H1 (cell line): ENCODE results near the gene SNX24. TPM values are rescaled to one million over a fixed set of nuclear protein-coding genes. Genes with fewer than 3 reads are reported as not detected.

ENCODE experiments used
- CTCF ChIA-PET: fragments of 300-600 bp; sonication (Branson Sonifier 250); formaldehyde crosslinking; loops from one replicate; lab custom pipeline; 2021; ENCODE audit not compliant: partially characterized antibody; lab: Charles Lee
- POLR2A ChIA-PET: fragments of 300-600 bp; sonication (Branson Sonifier 250); formaldehyde crosslinking; loops from one replicate; lab custom pipeline; 2021; ENCODE audit warnings: inconsistent platforms; ENCODE audit not compliant: partially characterized antibody; lab: Charles Lee
- DNase-seq, 2 experiments: peaks; one replicate each; pipeline versions ENCODE4 v3.0.0 to v3.0.0-alpha.2; 2010 to 2022; ENCODE audit warnings: low spot score in 2 of 2, low read depth in 1 of 2, mixed read lengths in 1 of 2
- FAIRE-seq: peaks from 2 replicates; lab custom pipeline; 2011; peaks lifted over from hg19 to GRCh38; lab: Jason Lieb, UNC
- H2AFZ ChIP-seq: 2 replicates; pipeline ENCODE4 v1.8.1; 2012; ENCODE audit warnings: low read length, inconsistent platforms
- H2AK5ac ChIP-seq: 2 replicates; pipeline ENCODE4 v1.6.1; 2013; ENCODE audit warnings: low read depth, low read length
- H2BK120ac ChIP-seq: replicated peaks from 2 replicates; pipeline ENCODE3; 2013; ENCODE audit warnings: low read depth, low read length, inconsistent platforms
- H2BK12ac ChIP-seq: 2 replicates; pipeline ENCODE4 v1.6.1; 2013; ENCODE audit warnings: low read depth, low read length
- H2BK15ac ChIP-seq: 2 replicates; pipeline ENCODE4 v1.6.1; 2013; ENCODE audit warnings: low read length
- H2BK20ac ChIP-seq: 2 replicates; pipeline ENCODE4 v1.6.1; 2013; ENCODE audit warnings: low read length
- H2BK5ac ChIP-seq: 2 replicates; pipeline ENCODE4 v1.6.1; 2013; ENCODE audit warnings: low read depth, low read length
- H3K14ac ChIP-seq: 2 replicates; pipeline ENCODE4 v1.6.1; 2013; ENCODE audit warnings: inconsistent platforms; ENCODE audit not compliant: insufficient read length
- H3K18ac ChIP-seq: 2 replicates; pipeline ENCODE4 v1.6.1; 2013; ENCODE audit warnings: low read length; ENCODE audit errors: extremely low read depth
- H3K23ac ChIP-seq: 2 replicates; pipeline ENCODE4 v1.6.1; 2013; ENCODE audit warnings: inconsistent platforms; ENCODE audit not compliant: insufficient read length
- H3K23me2 ChIP-seq: 2 replicates; pipeline ENCODE4 v1.6.1; 2013; ENCODE audit warnings: low read depth, low read length
- H3K27ac ChIP-seq: 2 replicates; pipeline ENCODE4 v1.6.1; 2011; ENCODE audit warnings: low read depth, low read length, inconsistent platforms
- H3K27me3 ChIP-seq, 4 experiments: replicated peaks in 1 of 4; 1 replicate in 1 of 4; 2 replicates in 3 of 4; pipeline versions ENCODE4 v1.6.1 to v1.8.1; 2011 to 2013; ENCODE audit warnings: low read length in 3 of 4, mild to moderate bottlenecking in 3 of 4, inconsistent platforms in 2 of 4, mixed read lengths in 2 of 4, moderate library complexity in 1 of 4; ENCODE audit not compliant: control insufficient read depth in 3 of 4, insufficient read depth in 3 of 4; ENCODE audit errors: extremely low read depth in 1 of 4
- H3K36me3 ChIP-seq, 4 experiments: 2 replicates each; pipeline versions ENCODE4 v1.6.1 to v1.8.1; 2011 to 2013; ENCODE audit warnings: mild to moderate bottlenecking in 4 of 4, low read length in 3 of 4, moderate library complexity in 2 of 4, control low read depth in 1 of 4, inconsistent platforms in 1 of 4; ENCODE audit not compliant: insufficient read depth in 4 of 4, control insufficient read depth in 2 of 4
- H3K4ac ChIP-seq: replicated peaks from 2 replicates; pipeline ENCODE3; 2013; ENCODE audit warnings: low read length, low read depth, mixed read lengths, inconsistent platforms; ENCODE audit not compliant: insufficient read length
- H3K4me1 ChIP-seq, 4 experiments: replicated peaks in 1 of 4; 1 replicate in 1 of 4; 2 replicates in 3 of 4; pipeline versions ENCODE4 v1.6.1 to v1.8.1; 2011 to 2013; ENCODE audit warnings: low read length in 3 of 4, inconsistent platforms in 2 of 4, mixed read lengths in 1 of 4; ENCODE audit not compliant: insufficient read depth in 4 of 4, control insufficient read depth in 3 of 4
- H3K4me2 ChIP-seq, 2 experiments: 2 replicates each; pipeline versions ENCODE4 v1.6.1 to v1.8.1; 2011 to 2013; ENCODE audit warnings: low read depth in 2 of 2, low read length in 2 of 2, control low read depth in 1 of 2, inconsistent platforms in 1 of 2, mild to moderate bottlenecking in 1 of 2; ENCODE audit not compliant: insufficient read depth in 1 of 2
- H3K4me3 ChIP-seq, 4 experiments: fragments of 200-600, 300-600 bp in 1 of 4; sonication (generic), shearing (Covaris generic), sonication (Bioruptor Twin) in 1 of 4; 2 replicates each; pipeline versions ENCODE4 v1.5.1 to v1.8.1; 2011 to 2016; ENCODE audit warnings: low read length in 4 of 4, low read depth in 3 of 4, control low read depth in 2 of 4, inconsistent platforms in 2 of 4, mild to moderate bottlenecking in 2 of 4, mixed read lengths in 1 of 4, moderate library complexity in 1 of 4; ENCODE audit not compliant: insufficient read depth in 2 of 4; ENCODE audit errors: extremely low read depth in 1 of 4
- H3K56ac ChIP-seq: replicated peaks from 2 replicates; pipeline ENCODE3; 2013; ENCODE audit warnings: low read depth, mild to moderate bottlenecking, mixed read lengths, low read length, inconsistent platforms; ENCODE audit not compliant: insufficient read length
- H3K79me1 ChIP-seq: 2 replicates; pipeline ENCODE4 v1.6.1; 2013; ENCODE audit warnings: low read depth, low read length, control low read depth
- H3K79me2 ChIP-seq, 2 experiments: 2 replicates each; pipeline versions ENCODE4 v1.6.1 to v1.8.1; 2012 to 2013; ENCODE audit warnings: low read length in 2 of 2, mild to moderate bottlenecking in 2 of 2, inconsistent platforms in 1 of 2; ENCODE audit not compliant: insufficient read depth in 2 of 2, control insufficient read depth in 1 of 2
- H3K9ac ChIP-seq, 4 experiments: replicated peaks in 1 of 4; 1 replicate in 1 of 4; 2 replicates in 3 of 4; pipeline versions ENCODE4 v1.6.1 to v1.8.1; 2011 to 2013; ENCODE audit warnings: low read depth in 3 of 4, low read length in 3 of 4, control low read depth in 2 of 4, mild to moderate bottlenecking in 2 of 4, moderate library complexity in 2 of 4, inconsistent platforms in 1 of 4; ENCODE audit errors: extremely low read depth in 1 of 4
- H3K9me3 ChIP-seq, 2 experiments: 2 replicates each; pipeline versions ENCODE4 v1.6.1 to v1.8.1; 2012 to 2013; ENCODE audit warnings: mild to moderate bottlenecking in 2 of 2, moderate library complexity in 2 of 2, control low read depth in 1 of 2, inconsistent platforms in 1 of 2, low read depth in 1 of 2, low read length in 1 of 2, mixed read lengths in 1 of 2; ENCODE audit not compliant: insufficient read depth in 2 of 2
- H4K20me1 ChIP-seq, 2 experiments: replicated peaks in 1 of 2; 2 replicates each; pipeline versions ENCODE3 to v1.8.1; 2011 to 2013; ENCODE audit warnings: inconsistent platforms in 2 of 2, low read length in 2 of 2, mild to moderate bottlenecking in 1 of 2; ENCODE audit not compliant: insufficient read depth in 2 of 2, control insufficient read depth in 1 of 2
- H4K5ac ChIP-seq: 2 replicates; pipeline ENCODE4 v1.6.1; 2013; ENCODE audit warnings: low read length, low read depth, mixed read lengths, inconsistent platforms; ENCODE audit not compliant: insufficient read length
- H4K8ac ChIP-seq: 2 replicates; pipeline ENCODE4 v1.8.0; 2013; ENCODE audit warnings: mild to moderate bottlenecking, moderate library complexity, low read length, inconsistent platforms; ENCODE audit not compliant: insufficient read depth; ENCODE audit errors: extremely low read depth
- H4K91ac ChIP-seq: replicated peaks from 2 replicates; pipeline ENCODE3; 2013; ENCODE audit warnings: low read length, mixed read lengths, inconsistent platforms; ENCODE audit not compliant: insufficient read length
- ASH2L ChIP-seq: fragments of 200-600, 300-600 bp; sonication (generic); IDR thresholded peaks from one replicate; pipeline ENCODE4 v1.7.1; 2017; ENCODE audit warnings: low read length
- ATF3 ChIP-seq: IDR thresholded peaks from 2 replicates; pipeline ENCODE4 v1.6.1; 2011; ENCODE audit warnings: low read depth, mild to moderate bottlenecking, low read length; ENCODE audit not compliant: insufficient read depth
- BCL11A ChIP-seq, 2 experiments: IDR thresholded peaks; one replicate each; pipeline ENCODE4 v1.6.1; 2011; ENCODE audit warnings: low read depth in 2 of 2, low read length in 2 of 2, mild to moderate bottlenecking in 2 of 2
- CBX5 ChIP-seq: fragments of 300-800, 300-1000 bp; sonication (generic); IDR thresholded peaks from 2 replicates; pipeline ENCODE4 v1.7.1; 2016; ENCODE audit warnings: antibody characterized with exemption, low read length, low read depth
- CHD1 ChIP-seq: IDR thresholded peaks from 2 replicates; pipeline ENCODE4 v1.6.1; 2012; ENCODE audit warnings: low read depth, low read length, improper control_type of control experiment
- CHD2 ChIP-seq: IDR thresholded peaks from 2 replicates; pipeline ENCODE4 v1.6.1; 2012; ENCODE audit warnings: low read length, improper control_type of control experiment
- EP300 ChIP-seq, 2 experiments: IDR thresholded peaks; 1 replicate in 1 of 2; 2 replicates in 1 of 2; pipeline ENCODE4 v1.6.1; 2011 to 2012; ENCODE audit warnings: low read depth in 2 of 2, low read length in 2 of 2, mild to moderate bottlenecking in 2 of 2, borderline replicate concordance in 1 of 2, inconsistent platforms in 1 of 2, moderate library complexity in 1 of 2
- KDM1A ChIP-seq: fragments of 200-600, 300-600 bp; sonication (generic); IDR thresholded peaks from 2 replicates; pipeline ENCODE4 v1.7.1; 2016; ENCODE audit warnings: mild to moderate bottlenecking, low read length, borderline replicate concordance
- PHF8 ChIP-seq: fragments of 200-600 bp; sonication (generic); conservative IDR thresholded peaks from 2 replicates; pipeline ENCODE4 v1.7.1; 2012; ENCODE audit warnings: low read depth, mild to moderate bottlenecking, inconsistent platforms, low read length, moderate library complexity
- RXRA ChIP-seq: IDR thresholded peaks from 2 replicates; pipeline ENCODE4 v1.6.1; 2011; ENCODE audit warnings: low read depth, mild to moderate bottlenecking, low read length, moderate library complexity; ENCODE audit not compliant: insufficient read depth
- TBP ChIP-seq: IDR thresholded peaks from 2 replicates; pipeline ENCODE4 v1.6.1; 2011; ENCODE audit warnings: low read depth, low read length, improper control_type of control experiment
- WGBS, 2 experiments: shearing (Covaris generic) in 1 of 2; methylation state at CpG; one replicate each; pipeline versions ENCODE4 v1.1.6 to v1.1.7; 2013 to 2015; ENCODE audit warnings: low lambda C conversion rate in 2 of 2, mixed read lengths in 2 of 2, inconsistent platforms in 1 of 2, low coverage in 1 of 2, missing lambda C conversion rate in 1 of 2; ENCODE audit not compliant: insufficient replicate concordance in 2 of 2, insufficient coverage in 1 of 2, insufficient read length in 1 of 2; ENCODE audit errors: extremely low coverage in 1 of 2, missing lambda C conversion rate in 1 of 2; 5-methylcytosine and 5-hydroxymethylcytosine counted together
- polyA plus RNA-seq, 7 experiments: library from polyadenylated mRNA; depleted of rRNA in 3 of 7; stranded (reverse) in 5 of 7; unstranded in 2 of 7; fragments of >200 nt in 5 of 7; fragments of 200-250 nt in 2 of 7; gene quantifications; 1 replicate in 5 of 7; 2 replicates in 1 of 7; 4 replicates in 1 of 7; pipeline versions ENCODE4 v1.2.1 to v1.2.3, GENCODE V29; 2011 to 2013; ENCODE audit warnings: missing spikeins in 2 of 7, mixed read lengths in 2 of 7
- total RNA-seq: library from RNA; stranded (reverse); fragmentation: NEBNext Ultra II Directional; extraction: Animal tissue kit (Norgen Biotek cat#: 25700); gene quantifications from 2 replicates; pipeline ENCODE4 v1.2.1, GENCODE V29; 2021

Gene SNX24
- total and polyA plus RNA-seq, 2 of the 8 experiments (the other 6 are each of a cell fraction or from before 2014, with no cell fraction given) = 7.3 to 14.3 TPM

- Histone ChIP-seq H3K79me2 (no peaks in the 10 kb centered on the region), H4K8ac (no peak overlapping the region), H3K4ac (no peak overlapping the region), H3K36me3 (no peaks in the 10 kb centered on the region), H3K23ac (no peak overlapping the region), H2BK12ac (no peak overlapping the region), H3K56ac (no peak overlapping the region), H3K9me3 (no peaks in the 10 kb centered on the region), H3K27ac (no peak overlapping the region), H3K23me2 (peaks cover under 1% of the 10 kb centered on the region; the same call in 1 of the 2 replicates), H3K27me3 (peaks cover 0 to 6% (median 5%) of the 10 kb centered on the region in 4 experiments; a peak in 4 of 7 replicates), H2BK20ac (no peak overlapping the region)
- 83% methylated on average over 4 of the region's 4 CpGs; no CpG with 5 or more reads in 1 of the 2 experiments for WGBS, 2 experiments
- no peak for DNase-seq
- FAIRE-seq = no peak
- TF ChIP-seq BCL11A (IDR thresholded peaks at IDR 0.05; ENCODE audit: low read depth in 2 of 2, low read length in 2 of 2) = no peak
- no peak for TF ChIP-seq EP300 (IDR thresholded peaks at IDR 0.05; ENCODE audit: borderline replicate concordance in 1 of 2, low read depth in 2 of 2, low read length in 2 of 2)
- no peak for TF ChIP-seq ASH2L
- no peak for TF ChIP-seq RXRA
- TF ChIP-seq PHF8 = no peak
- no peak for TF ChIP-seq CHD1
- TF ChIP-seq TBP = no peak
- no peak for TF ChIP-seq CHD2
- no peak for TF ChIP-seq CBX5
- TF ChIP-seq KDM1A = no peak
- TF ChIP-seq ATF3 = no peak
- TF ChIP-seq, all 59 proteins: peak for 0
- Histone ChIP-seq H2AK5ac (no peak overlapping the region), H3K4me3 (no peak overlapping the region), H2BK120ac (no peak overlapping the region), H2BK5ac (no peak overlapping the region), H3K18ac (no peak overlapping the region), H3K4me2 (no peak overlapping the region), H2AFZ (no peak overlapping the region), H3K9ac (no peak overlapping the region), H3K4me1 (peaks cover 0 to 6% (median 3%) of the 10 kb centered on the region in 4 experiments; a peak in 4 of 7 replicates), H3K79me1 (no peaks in the 10 kb centered on the region), H4K5ac (no peak overlapping the region), H4K91ac (no peak overlapping the region), H4K20me1 (no peaks in the 10 kb centered on the region), H3K14ac (no peak overlapping the region), H2BK15ac (no peak overlapping the region)
- ChIA-PET POLR2A (no interaction called here), CTCF (no interaction called here)
These were observed 5.7 kb upstream of the SNX24 start for GRCh38 chr5:122839731-122840130.
